CD4-positive, alpha-beta T cell treated with Interleukin-6 at 100 ng/mL for 8 hours (primary cell): ENCODE data around the gene SFXN1.

Experiments
- DNase-seq: peaks from one replicate; pipeline ENCODE4 v3.0.0-alpha.2; 2020; ENCODE audit warnings: mixed read lengths, low spot score

SFXN1 gene

DNA sequence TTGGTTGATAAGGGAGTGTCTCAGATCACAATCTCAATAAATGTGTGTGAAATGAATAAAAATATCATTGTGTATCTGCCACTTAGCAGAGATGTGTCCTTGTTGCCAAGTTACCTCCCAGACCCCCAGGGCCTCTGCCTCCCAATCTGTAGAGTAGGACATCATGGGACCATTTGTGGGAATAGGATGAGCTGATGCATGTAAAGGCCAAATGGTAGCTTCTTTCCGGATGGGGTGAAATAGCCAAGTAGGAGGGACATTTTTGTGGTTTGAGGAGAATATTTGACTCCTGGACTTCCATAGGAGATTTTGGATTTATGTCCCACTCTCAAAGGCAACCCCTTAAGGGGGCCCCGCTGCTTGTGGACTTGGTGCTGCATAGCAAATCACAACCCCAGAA is 96.9 kb downstream of the SFXN1 start:
- no peak for DNase-seq

DNA sequence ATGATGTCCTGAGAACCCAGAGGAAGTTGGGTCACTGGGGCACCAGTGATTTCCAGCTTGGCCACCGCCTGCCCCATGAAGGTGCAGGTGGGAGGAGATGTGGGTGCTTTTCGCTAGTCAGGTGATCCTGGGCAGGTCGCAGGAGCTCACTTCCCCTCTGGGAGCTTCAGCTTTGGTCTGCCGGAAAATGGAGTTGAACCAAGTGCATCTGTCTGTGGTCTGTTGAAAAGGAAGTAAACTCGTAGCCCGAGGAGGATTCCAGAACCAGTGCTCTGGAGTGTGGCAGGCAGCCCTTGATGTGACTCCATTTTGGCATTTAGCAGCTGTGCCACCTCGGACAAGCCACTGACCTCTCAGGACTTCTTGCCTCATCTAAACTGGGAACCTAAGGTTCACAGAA is 97.7 kb downstream of the SFXN1 start:
- no peak for DNase-seq

DNA sequence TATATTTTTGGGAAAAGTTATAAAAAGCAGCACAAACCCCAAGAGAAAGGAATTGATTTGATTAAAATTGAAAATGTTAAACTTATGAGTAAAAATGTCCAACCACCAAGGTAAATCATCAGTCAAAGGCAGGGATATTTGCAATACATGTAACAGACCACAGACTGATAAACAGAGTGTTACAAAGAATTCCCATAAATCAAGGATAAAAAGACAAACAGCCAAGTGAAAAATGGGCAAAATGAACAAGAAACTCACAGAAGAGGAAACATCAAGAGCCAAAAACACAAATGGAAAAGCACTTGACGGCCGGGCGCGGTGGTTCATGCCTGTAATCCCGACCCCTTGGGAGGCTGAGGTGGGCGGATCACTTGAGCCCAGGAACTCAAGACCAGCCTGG is 98.2 kb downstream of the SFXN1 start:
- no peak for DNase-seq
